Kidney (tissue), 14 donors: ENCODE results near the gene PRKAR1A. TPM values are rescaled to one million over a fixed set of nuclear protein-coding genes. Genes with fewer than 3 reads are reported as not detected.
A peak's percentile ranks its signal among the peaks of the same experiment; 100 is the strongest.
"Not testable (repeated sequence)": the region's sequence is repeated elsewhere in the genome, so short reads cannot be mapped to it uniquely, and the experiment has no call there.

Experiments used
- DNase-seq, 5 donors: peaks; one replicate each; pipeline ENCODE4 v3.0.0-alpha.2; 2013 to 2020
- FAIRE-seq: peaks from 2 replicates; lab custom pipeline; 2012; peaks lifted over from hg19 to GRCh38; lab: Jason Lieb, UNC
- H3K27ac ChIP-seq, 2 donors: one replicate each; pipeline ENCODE4 v1.7.0; 2013; ENCODE audit warnings: low read depth in 2 of 2, low read length in 2 of 2, inconsistent platforms in 1 of 2
- H3K27me3 ChIP-seq: one replicate; pipeline ENCODE4 v1.7.1; 2013; ENCODE audit warnings: low read length, inconsistent platforms; ENCODE audit not compliant: control insufficient read depth, insufficient read depth
- H3K36me3 ChIP-seq, 3 donors: one replicate each; pipeline versions ENCODE4 v1.7.0 to v1.7.1; 2013; ENCODE audit warnings: low read length in 3 of 3, control low read depth in 1 of 3, inconsistent platforms in 1 of 3; ENCODE audit not compliant: insufficient read depth in 3 of 3, control insufficient read depth in 2 of 3
- H3K4me1 ChIP-seq, 3 donors: one replicate each; pipeline versions ENCODE4 v1.7.0 to v1.7.1; 2013; ENCODE audit warnings: low read length in 3 of 3, inconsistent platforms in 1 of 3, low read depth in 1 of 3; ENCODE audit not compliant: control insufficient read depth in 2 of 3, insufficient read depth in 2 of 3
- H3K4me3 ChIP-seq, 3 donors: one replicate each; pipeline versions ENCODE4 v1.7.0 to v1.8.1; 2013; ENCODE audit warnings: low read length in 3 of 3, control low read depth in 1 of 3, inconsistent platforms in 1 of 3
- H3K9ac ChIP-seq, 3 donors: one replicate each; pipeline versions ENCODE4 v1.7.0 to v1.7.1; 2013; ENCODE audit warnings: low read length in 3 of 3, control low read depth in 1 of 3, inconsistent platforms in 1 of 3
- H3K9me3 ChIP-seq, 3 donors: one replicate each; pipeline versions ENCODE4 v1.7.0 to v1.7.1; 2013; ENCODE audit warnings: low read length in 3 of 3, control low read depth in 1 of 3, inconsistent platforms in 1 of 3; ENCODE audit not compliant: control insufficient read depth in 2 of 3, insufficient read depth in 1 of 3
- CTCF ChIP-seq: IDR thresholded peaks from 3 replicates; pipeline ENCODE4 v1.5.1; 2012; ENCODE audit warnings: mild to moderate bottlenecking, moderate library complexity, borderline replicate concordance; ENCODE audit not compliant: insufficient read depth; ENCODE audit errors: extremely low read depth
- intact Hi-C: fragments of 100-400 bp; cut with DNase I; formaldehyde crosslinking; loops from one replicate; pipeline ENCODE4 v1.11.1; 2022
- polyA plus RNA-seq: library from polyadenylated mRNA; stranded (reverse); fragments of 350-450 nt; fragmentation: Illumina TruSeq; extraction: RNeasy Lipid Tissue Mini Kit (QIAGEN cat#74804); gene quantifications from one replicate; pipeline ENCODE4 v1.2.3, GENCODE V29; 2014; ENCODE audit warnings: low read depth, low replicate concordance; ENCODE audit not compliant: insufficient read depth
- total RNA-seq: library from RNA; stranded (reverse); fragmentation: NEBNext Ultra II Directional; extraction: Animal tissue kit (Norgen Biotek cat#: 25700); gene quantifications from one replicate; pipeline ENCODE4 v1.2.1, GENCODE V29; 2021
- donor health status: control.
- donor health status: control.
- donor health status: control.
- donor health status: control.
- donor health status: control.
- donor health status: DM: yes; HTN: yes; CAD: no.
- donor health status: Normal renal cell carcinoma (clear cell type).

PRKAR1A gene
- total and polyA plus RNA-seq, 2 donors from 2014 or later, result 92.3 to 340 TPM

- no peak for TF ChIP-seq CTCF
- H3K9ac ChIP-seq, result no peak overlapping the region
- FAIRE-seq, result no peak
- no peaks in the 10 kb centered on the region for H3K27me3 ChIP-seq
- H3K27ac ChIP-seq, result peak overlapping the region in 1 of 2 donors; percentile 15
- H3K36me3 ChIP-seq, result peaks cover 0 to 30% (median 16%) of the 10 kb centered on the region in 3 donors
- H3K4me1 ChIP-seq, result peaks cover 2 to 19% (median 17%) of the 10 kb centered on the region in 3 donors
- H3K9me3 ChIP-seq, result no peaks in the 10 kb centered on the region
- DNase-seq, result no peak
- no peak overlapping the region for H3K4me3 ChIP-seq
- intact Hi-C loops, result no loop called here
Measured at GRCh38 chr17:68518063-68518815, 6.0 kb downstream of the PRKAR1A start.

GRCh38 chr17:68519051-68519450, 6.8 kb downstream of the PRKAR1A start:
- Histone ChIP-seq H3K36me3 (peaks cover 0 to 38% (median 19%) of the 10 kb centered on the region in 3 donors), H3K4me1 (peaks cover 2 to 19% (median 14%) of the 10 kb centered on the region in 3 donors)
- intact Hi-C loops, H3K9me3 ChIP-seq, FAIRE-seq, DNase-seq, H3K9ac ChIP-seq, H3K4me3 ChIP-seq, H3K27ac ChIP-seq, H3K27me3 ChIP-seq: not testable (repeated sequence)

GRCh38 chr17:68519911-68520310, 7.7 kb downstream of the PRKAR1A start:
- FAIRE-seq (no peak), DNase-seq (no peak)
- Histone ChIP-seq H3K4me1 (peaks cover 0 to 18% (median 7%) of the 10 kb centered on the region in 3 donors), H3K9me3 (no peaks in the 10 kb centered on the region), H3K36me3 (peaks cover 0 to 40% (median 21%) of the 10 kb centered on the region in 3 donors), H3K27ac (no peak overlapping the region), H3K27me3 (no peaks in the 10 kb centered on the region), H3K4me3 (no peak overlapping the region), H3K9ac (no peak overlapping the region)
- intact Hi-C loops, result no loop called here
- TF ChIP-seq CTCF, result no peak

- H3K27ac ChIP-seq, result no peak overlapping the region
- intact Hi-C loops, result no loop called here
- no peaks in the 10 kb centered on the region for H3K9me3 ChIP-seq
- H3K9ac ChIP-seq, result no peak overlapping the region
- H3K4me3 ChIP-seq, result no peak overlapping the region
- peaks cover 0 to 13% (median 7%) of the 10 kb centered on the region in 3 donors for H3K4me1 ChIP-seq
- DNase-seq (no peak), FAIRE-seq (no peak)
- peaks cover 16 to 49% (median 31%) of the 10 kb centered on the region in 3 donors for H3K36me3 ChIP-seq
- TF ChIP-seq CTCF, result no peak
- H3K27me3 ChIP-seq, result no peaks in the 10 kb centered on the region
Measured at GRCh38 chr17:68522266-68522665, 10.0 kb downstream of the PRKAR1A start.
